ENCODE results near the gene GTPBP6. TPM values are rescaled to one million over a fixed set of nuclear protein-coding genes. Genes with fewer than 3 reads are reported as not detected.
"Not testable (repeated sequence)": the region's sequence is repeated elsewhere in the genome, so short reads cannot be mapped to it uniquely, and the experiment has no call there.

GTPBP6 gene
- total RNA-seq, 1 donor from 2014 or later: 30.8 TPM

- Histone ChIP-seq H3K4me3 (ENCODE audit: low read length in 3 of 3) (no peak overlapping the region), H3K27ac (ENCODE audit: low read depth, low read length) (no peak overlapping the region), H3K9ac (ENCODE audit: low read depth in 1 of 3, low read length in 3 of 3) (no peak overlapping the region), H3K36me3 (ENCODE audit: control insufficient read depth in 3 of 3, insufficient read depth in 3 of 3, low read length in 3 of 3) (peaks cover 8 to 13% (median 13%) of the 10 kb centered on the region in 3 donors), H3K27me3 (ENCODE audit: control insufficient read depth in 3 of 3, insufficient read depth in 3 of 3, low read length in 3 of 3) (no peaks in the 10 kb centered on the region), H3K9me3 (ENCODE audit: control insufficient read depth in 3 of 3, low read length in 3 of 3) (no peaks in the 10 kb centered on the region), H3K4me1 (ENCODE audit: control insufficient read depth in 3 of 3, insufficient read depth in 3 of 3, low read length in 3 of 3) (peaks cover 0 to 7% (median 3%) of the 10 kb centered on the region in 3 donors)
Measured at GRCh38 chrX:351736-352135, 33.1 kb upstream of the GTPBP6 start.

DNA sequence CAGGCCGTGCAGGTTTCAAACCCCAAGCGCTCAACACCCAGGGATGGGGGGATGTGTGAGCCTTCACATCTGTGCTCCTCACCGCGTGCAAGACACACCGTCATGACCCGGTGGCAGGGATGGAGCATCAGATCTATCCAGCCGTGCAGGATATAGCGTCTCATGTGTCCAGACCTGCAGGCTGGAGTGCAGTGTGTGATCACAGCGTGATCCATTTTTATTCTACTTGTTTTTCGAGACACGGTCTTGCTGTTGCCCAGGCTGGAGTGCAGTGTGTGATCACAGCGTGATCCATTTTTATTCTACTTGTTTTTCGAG, 32.7 kb upstream of the GTPBP6 start:
- H3K27ac ChIP-seq (ENCODE audit: low read depth, low read length); H3K27me3 ChIP-seq (ENCODE audit: control insufficient read depth in 3 of 3, insufficient read depth in 3 of 3, low read length in 3 of 3); H3K9ac ChIP-seq (ENCODE audit: low read depth in 1 of 3, low read length in 3 of 3); H3K4me3 ChIP-seq (ENCODE audit: low read length in 3 of 3); H3K9me3 ChIP-seq (ENCODE audit: control insufficient read depth in 3 of 3, low read length in 3 of 3); H3K4me1 ChIP-seq (ENCODE audit: control insufficient read depth in 3 of 3, insufficient read depth in 3 of 3, low read length in 3 of 3): not testable (repeated sequence)
- peaks cover 11 to 15% (median 12%) of the 10 kb centered on the region in 3 donors for H3K36me3 ChIP-seq (ENCODE audit: control insufficient read depth in 3 of 3, insufficient read depth in 3 of 3, low read length in 3 of 3)

DNA sequence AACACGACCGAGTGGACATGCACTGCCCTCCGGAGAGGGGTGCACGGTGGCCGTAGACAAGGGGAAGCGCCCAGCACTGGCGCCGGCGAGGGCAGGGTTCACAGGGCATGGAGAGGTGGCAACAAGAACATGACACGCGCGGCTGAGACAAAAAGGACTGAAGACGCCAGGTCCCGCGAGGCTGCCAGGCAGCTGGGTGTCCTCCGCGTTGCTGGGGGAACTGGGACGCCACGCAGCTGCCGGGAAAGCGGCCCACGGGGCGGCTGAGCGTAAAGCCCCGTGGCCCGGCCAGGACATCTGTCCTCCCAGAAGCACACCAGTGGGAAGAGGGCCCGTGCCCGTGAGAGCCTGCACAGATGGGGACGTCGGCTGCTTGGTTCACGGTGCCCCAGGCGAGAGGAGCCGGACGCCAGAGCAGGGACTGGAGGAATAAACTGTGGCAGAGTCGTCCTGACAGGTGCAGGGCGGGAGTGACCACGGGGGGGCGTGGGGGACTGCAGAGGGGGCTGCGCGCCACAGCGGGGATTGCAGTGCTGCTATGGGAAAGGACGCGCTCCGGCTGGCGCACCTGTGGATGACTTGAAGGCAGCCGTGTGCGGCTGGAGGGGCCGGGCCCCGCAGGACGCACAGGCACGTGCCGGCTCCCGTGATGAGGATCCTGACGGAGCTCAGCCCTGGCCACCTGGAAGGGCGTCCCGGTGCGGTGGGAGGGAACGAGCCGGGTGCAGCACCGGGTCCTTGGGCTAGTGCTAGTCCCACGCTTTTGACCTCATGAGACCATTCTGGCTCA, 32.1 kb upstream of the GTPBP6 start:
- Histone ChIP-seq H3K9ac (ENCODE audit: low read depth in 1 of 3, low read length in 3 of 3) (no peak overlapping the region), H3K4me3 (ENCODE audit: low read length in 3 of 3) (no peak overlapping the region), H3K9me3 (ENCODE audit: control insufficient read depth in 3 of 3, low read length in 3 of 3) (no peaks in the 10 kb centered on the region), H3K27me3 (ENCODE audit: control insufficient read depth in 3 of 3, insufficient read depth in 3 of 3, low read length in 3 of 3) (no peaks in the 10 kb centered on the region), H3K36me3 (ENCODE audit: control insufficient read depth in 3 of 3, insufficient read depth in 3 of 3, low read length in 3 of 3) (peaks cover 11 to 15% (median 12%) of the 10 kb centered on the region in 3 donors), H3K27ac (ENCODE audit: low read depth, low read length) (no peak overlapping the region), H3K4me1 (ENCODE audit: control insufficient read depth in 3 of 3, insufficient read depth in 3 of 3, low read length in 3 of 3) (peaks cover 0 to 7% (median 3%) of the 10 kb centered on the region in 3 donors)

DNA sequence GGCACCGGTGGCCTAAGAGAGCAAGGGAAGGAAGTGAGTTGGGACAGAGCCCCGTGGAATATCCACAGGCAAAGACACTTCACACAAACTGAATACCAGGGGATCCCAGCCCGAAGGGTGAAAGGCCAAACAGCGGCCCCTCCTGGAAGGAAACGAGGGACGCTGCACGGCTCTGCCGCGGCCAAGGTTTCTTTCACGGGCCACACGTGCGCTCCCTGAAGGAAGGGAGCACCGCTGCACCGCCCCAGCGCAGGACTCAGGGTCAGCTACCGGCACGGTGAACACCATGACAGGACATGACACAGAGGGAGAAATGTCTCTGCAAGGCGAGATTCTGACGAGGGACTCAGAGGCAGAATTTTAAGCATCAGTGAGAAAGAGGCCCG, 31.5 kb upstream of the GTPBP6 start:
- Histone ChIP-seq H3K9ac (ENCODE audit: low read depth in 1 of 3, low read length in 3 of 3) (no peak overlapping the region), H3K27ac (ENCODE audit: low read depth, low read length) (no peak overlapping the region), H3K4me1 (ENCODE audit: control insufficient read depth in 3 of 3, insufficient read depth in 3 of 3, low read length in 3 of 3) (peaks cover 0 to 7% (median 3%) of the 10 kb centered on the region in 3 donors), H3K36me3 (ENCODE audit: control insufficient read depth in 3 of 3, insufficient read depth in 3 of 3, low read length in 3 of 3) (peaks cover 9 to 18% (median 11%) of the 10 kb centered on the region in 3 donors), H3K4me3 (ENCODE audit: low read length in 3 of 3) (no peak overlapping the region), H3K27me3 (ENCODE audit: control insufficient read depth in 3 of 3, insufficient read depth in 3 of 3, low read length in 3 of 3) (no peaks in the 10 kb centered on the region), H3K9me3 (ENCODE audit: control insufficient read depth in 3 of 3, low read length in 3 of 3) (no peaks in the 10 kb centered on the region)

- no peaks in the 10 kb centered on the region for H3K27me3 ChIP-seq (ENCODE audit: control insufficient read depth in 3 of 3, insufficient read depth in 3 of 3, low read length in 3 of 3)
- H3K9ac ChIP-seq (ENCODE audit: low read depth in 1 of 3, low read length in 3 of 3): no peak overlapping the region
- no peak overlapping the region for H3K27ac ChIP-seq (ENCODE audit: low read depth, low read length)
- no peak overlapping the region for H3K4me3 ChIP-seq (ENCODE audit: low read length in 3 of 3)
- peaks cover 0 to 7% (median 3%) of the 10 kb centered on the region in 3 donors for H3K4me1 ChIP-seq (ENCODE audit: control insufficient read depth in 3 of 3, insufficient read depth in 3 of 3, low read length in 3 of 3)
- H3K9me3 ChIP-seq (ENCODE audit: control insufficient read depth in 3 of 3, low read length in 3 of 3): no peaks in the 10 kb centered on the region
- peaks cover 7 to 23% (median 8%) of the 10 kb centered on the region in 3 donors for H3K36me3 ChIP-seq (ENCODE audit: control insufficient read depth in 3 of 3, insufficient read depth in 3 of 3, low read length in 3 of 3)
Measured at GRCh38 chrX:349702-350101, 31.1 kb upstream of the GTPBP6 start.

GRCh38 chrX:349196-349595, 30.6 kb upstream of the GTPBP6 start:
- Histone ChIP-seq H3K9me3 (ENCODE audit: control insufficient read depth in 3 of 3, low read length in 3 of 3) (no peaks in the 10 kb centered on the region), H3K36me3 (ENCODE audit: control insufficient read depth in 3 of 3, insufficient read depth in 3 of 3, low read length in 3 of 3) (peaks cover 11 to 25% (median 13%) of the 10 kb centered on the region in 3 donors), H3K4me3 (ENCODE audit: low read length in 3 of 3) (no peak overlapping the region), H3K27me3 (ENCODE audit: control insufficient read depth in 3 of 3, insufficient read depth in 3 of 3, low read length in 3 of 3) (no peaks in the 10 kb centered on the region), H3K9ac (ENCODE audit: low read depth in 1 of 3, low read length in 3 of 3) (no peak overlapping the region), H3K4me1 (ENCODE audit: control insufficient read depth in 3 of 3, insufficient read depth in 3 of 3, low read length in 3 of 3) (peaks cover 0 to 7% (median 3%) of the 10 kb centered on the region in 3 donors), H3K27ac (ENCODE audit: low read depth, low read length) (no peak overlapping the region)

DNA sequence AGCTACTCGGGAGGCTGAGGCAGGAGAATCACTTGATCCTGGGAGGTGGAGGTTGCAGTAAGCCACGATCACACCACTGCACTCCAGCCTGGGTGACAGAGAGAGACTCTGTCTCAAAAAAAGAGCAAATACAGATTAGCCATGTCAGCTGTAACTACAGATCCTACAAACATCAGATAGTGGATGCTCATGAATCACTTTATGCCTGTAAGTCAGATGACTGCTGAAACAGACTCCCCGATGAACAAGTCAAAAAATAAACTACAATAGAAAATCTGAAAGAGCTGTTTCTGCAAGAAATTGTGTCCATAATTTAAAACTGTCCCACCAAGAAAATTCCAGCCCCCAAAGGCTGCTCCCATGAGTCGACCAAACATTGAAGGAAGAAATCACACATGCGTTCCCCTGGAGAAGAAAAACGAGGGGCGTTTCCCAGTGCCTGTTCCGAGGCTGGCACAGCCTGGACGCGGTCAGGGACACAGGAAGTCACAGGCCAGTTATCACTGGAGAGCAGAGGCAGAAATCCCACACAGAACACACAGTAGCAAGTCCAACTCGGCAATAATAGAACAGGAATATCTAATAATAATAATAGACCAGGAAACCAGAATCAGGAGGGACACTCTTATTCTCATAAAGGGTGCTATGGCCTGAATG, 30.0 kb upstream of the GTPBP6 start:
- peaks cover 11 to 25% (median 13%) of the 10 kb centered on the region in 3 donors for H3K36me3 ChIP-seq (ENCODE audit: control insufficient read depth in 3 of 3, insufficient read depth in 3 of 3, low read length in 3 of 3)
- no peaks in the 10 kb centered on the region for H3K27me3 ChIP-seq (ENCODE audit: control insufficient read depth in 3 of 3, insufficient read depth in 3 of 3, low read length in 3 of 3)
- H3K27ac ChIP-seq (ENCODE audit: low read depth, low read length): no peak overlapping the region
- H3K4me1 ChIP-seq (ENCODE audit: control insufficient read depth in 3 of 3, insufficient read depth in 3 of 3, low read length in 3 of 3): peaks cover 0 to 7% (median 3%) of the 10 kb centered on the region in 3 donors
- H3K9me3 ChIP-seq (ENCODE audit: control insufficient read depth in 3 of 3, low read length in 3 of 3): no peaks in the 10 kb centered on the region
- H3K9ac ChIP-seq (ENCODE audit: low read depth in 1 of 3, low read length in 3 of 3): no peak overlapping the region
- no peak overlapping the region for H3K4me3 ChIP-seq (ENCODE audit: low read length in 3 of 3)

DNA sequence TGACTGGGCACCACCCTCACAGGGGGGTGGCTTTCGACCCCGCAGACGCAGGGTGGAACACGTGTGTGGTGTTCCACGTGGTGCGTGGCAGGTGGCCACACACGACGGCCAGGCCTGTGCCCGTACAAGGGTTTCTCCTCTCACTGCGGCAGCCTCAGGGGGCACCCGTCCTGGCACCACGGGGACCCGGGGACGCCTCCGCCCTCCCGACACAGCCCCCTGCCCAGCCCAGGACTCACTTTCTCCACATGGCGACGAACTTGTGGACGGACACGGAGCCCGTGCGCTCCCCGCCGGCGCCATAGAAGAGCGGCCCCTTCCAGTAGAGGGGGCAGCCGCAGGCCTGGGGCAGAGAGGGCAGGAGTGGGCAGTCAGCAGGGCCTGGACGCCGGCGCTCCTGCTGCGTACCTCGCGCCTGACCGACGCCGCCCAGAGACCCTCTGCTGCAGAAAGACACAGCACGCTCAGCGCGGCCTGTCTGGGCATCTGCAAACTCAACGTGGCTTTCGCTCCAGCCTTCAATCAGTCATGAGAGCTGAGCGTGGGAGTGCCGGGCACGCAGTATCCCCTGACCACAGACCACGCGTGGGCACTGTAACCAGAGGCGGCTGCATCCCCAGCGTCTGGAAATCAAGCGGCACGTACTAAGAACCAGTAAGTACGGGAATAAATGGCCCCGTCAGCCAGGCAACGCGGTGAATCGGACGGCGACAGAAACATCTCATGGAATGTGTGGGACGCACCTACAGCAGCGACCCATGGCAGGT, 28.9 kb upstream of the GTPBP6 start:
- H3K4me1 ChIP-seq (ENCODE audit: control insufficient read depth in 3 of 3, insufficient read depth in 3 of 3, low read length in 3 of 3): peaks cover 0 to 7% (median 3%) of the 10 kb centered on the region in 3 donors
- no peak overlapping the region for H3K27ac ChIP-seq (ENCODE audit: low read depth, low read length)
- H3K27me3 ChIP-seq (ENCODE audit: control insufficient read depth in 3 of 3, insufficient read depth in 3 of 3, low read length in 3 of 3): no peaks in the 10 kb centered on the region

DNA sequence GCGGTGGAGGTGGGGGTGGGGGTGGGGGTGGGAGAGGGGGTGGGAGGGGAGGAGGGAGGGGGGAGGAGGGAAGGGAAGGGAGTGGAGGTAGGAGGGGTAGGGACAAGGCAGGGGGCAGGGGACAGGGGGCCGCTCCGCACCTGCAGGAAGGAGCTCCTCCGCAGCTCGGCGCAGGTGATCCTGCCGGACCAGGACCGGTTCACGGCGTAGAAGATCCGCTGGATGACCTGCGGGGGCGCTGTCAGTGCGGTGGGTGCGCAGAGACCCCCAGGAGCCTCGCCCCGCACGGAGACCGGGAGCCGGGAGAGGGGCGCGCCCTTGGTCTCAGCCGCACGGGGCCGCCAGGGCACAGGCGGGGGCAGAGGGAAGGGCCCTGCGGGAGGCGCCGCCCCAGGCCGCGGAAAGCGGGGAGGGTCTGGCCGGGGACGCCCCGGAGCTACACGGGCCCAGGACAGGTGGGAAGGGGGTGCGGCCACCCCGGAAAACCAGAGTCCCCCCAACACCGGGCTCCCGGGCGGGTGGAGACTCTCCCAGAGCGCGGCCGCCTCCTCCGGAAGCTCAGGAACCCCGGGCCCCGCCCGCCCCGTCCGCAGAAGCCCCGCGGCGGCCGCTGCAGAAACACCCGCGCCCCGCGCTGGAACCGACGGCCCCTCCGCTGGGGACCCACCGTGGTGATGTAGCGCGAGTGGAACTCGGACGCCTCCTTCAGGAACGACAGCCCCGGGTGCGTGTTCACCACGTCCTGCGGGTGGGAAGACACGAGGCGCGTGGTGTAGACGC, 27.6 kb upstream of the GTPBP6 start:
- no peaks in the 10 kb centered on the region for H3K9me3 ChIP-seq (ENCODE audit: control insufficient read depth in 3 of 3, low read length in 3 of 3)
- H3K4me3 ChIP-seq (ENCODE audit: low read length in 3 of 3): no peak overlapping the region
- H3K27me3 ChIP-seq (ENCODE audit: control insufficient read depth in 3 of 3, insufficient read depth in 3 of 3, low read length in 3 of 3): no peaks in the 10 kb centered on the region
- H3K9ac ChIP-seq (ENCODE audit: low read depth in 1 of 3, low read length in 3 of 3): no peak overlapping the region
- H3K27ac ChIP-seq (ENCODE audit: low read depth, low read length): no peak overlapping the region
- H3K36me3 ChIP-seq (ENCODE audit: control insufficient read depth in 3 of 3, insufficient read depth in 3 of 3, low read length in 3 of 3): peaks cover 11 to 24% (median 14%) of the 10 kb centered on the region in 3 donors
- H3K4me1 ChIP-seq (ENCODE audit: control insufficient read depth in 3 of 3, insufficient read depth in 3 of 3, low read length in 3 of 3): peaks cover 0 to 7% (median 3%) of the 10 kb centered on the region in 3 donors

More for the DNA sequence above, 28.9 kb upstream of the GTPBP6 start:
- no peak overlapping the region for H3K4me3 ChIP-seq (ENCODE audit: low read length in 3 of 3)
- no peak overlapping the region for H3K9ac ChIP-seq (ENCODE audit: low read depth in 1 of 3, low read length in 3 of 3)
- H3K36me3 ChIP-seq (ENCODE audit: control insufficient read depth in 3 of 3, insufficient read depth in 3 of 3, low read length in 3 of 3): peaks cover 9 to 24% (median 13%) of the 10 kb centered on the region in 3 donors
- no peaks in the 10 kb centered on the region for H3K9me3 ChIP-seq (ENCODE audit: control insufficient read depth in 3 of 3, low read length in 3 of 3)

Data from skeletal muscle tissue (tissue), 4 donors.